ENCODE data around the gene KHSRP. TPM values are rescaled to one million over a fixed set of nuclear protein-coding genes. Genes with fewer than 3 reads are reported as not detected.
A peak's percentile ranks its signal among the peaks of the same experiment; 100 is the strongest.
"Not testable (repeated sequence)": the region's sequence is repeated elsewhere in the genome, so short reads cannot be mapped to it uniquely, and the experiment has no call there.

KHSRP gene
- total RNA-seq, 1 donor from 2014 or later: 241 TPM

GRCh38 chr19:6431891-6432290, 7.3 kb upstream of the KHSRP start:
- H3K27me3 Mint-ChIP-seq (ENCODE audit: unreplicated experiment): peaks cover 10% of the 10 kb centered on the region
- no peaks in the 10 kb centered on the region for H3K9me3 Mint-ChIP-seq (ENCODE audit: unreplicated experiment)
- TF ChIP-seq CTCF (IDR thresholded peaks at IDR 0.05): no peak
- no peak for DNase-seq (ENCODE audit: extremely low spot score, unreplicated experiment)
- H3K4me1 Mint-ChIP-seq (ENCODE audit: unreplicated experiment): no peaks in the 10 kb centered on the region
- no peaks in the 10 kb centered on the region for H3K36me3 Mint-ChIP-seq (ENCODE audit: unreplicated experiment)
- H3K4me3 Mint-ChIP-seq (ENCODE audit: unreplicated experiment): no peak overlapping the region
- H3K27ac Mint-ChIP-seq (ENCODE audit: unreplicated experiment): no peak overlapping the region

- TF ChIP-seq CTCF (IDR thresholded peaks at IDR 0.05): no peak
These were observed 5.0 kb upstream of the KHSRP start for GRCh38 chr19:6429419-6430221.

GRCh38 chr19:6428692-6429418, 4.2 kb upstream of the KHSRP start:
- not testable (repeated sequence) for H3K9me3 Mint-ChIP-seq (ENCODE audit: unreplicated experiment); H3K4me3 Mint-ChIP-seq (ENCODE audit: unreplicated experiment); H3K27ac Mint-ChIP-seq (ENCODE audit: unreplicated experiment); H3K36me3 Mint-ChIP-seq (ENCODE audit: unreplicated experiment); H3K27me3 Mint-ChIP-seq (ENCODE audit: unreplicated experiment); DNase-seq (ENCODE audit: extremely low spot score, unreplicated experiment); H3K4me1 Mint-ChIP-seq (ENCODE audit: unreplicated experiment)

More at GRCh38 chr19:6429419-6430221, 5.0 kb upstream of the KHSRP start:
- H3K27me3 Mint-ChIP-seq (ENCODE audit: unreplicated experiment): peaks cover 10% of the 10 kb centered on the region
- no peak overlapping the region for H3K4me3 Mint-ChIP-seq (ENCODE audit: unreplicated experiment)
- no peaks in the 10 kb centered on the region for H3K36me3 Mint-ChIP-seq (ENCODE audit: unreplicated experiment)
- H3K9me3 Mint-ChIP-seq (ENCODE audit: unreplicated experiment): no peaks in the 10 kb centered on the region
- H3K27ac Mint-ChIP-seq (ENCODE audit: unreplicated experiment): no peak overlapping the region
- no peak for DNase-seq (ENCODE audit: extremely low spot score, unreplicated experiment)
- H3K4me1 Mint-ChIP-seq (ENCODE audit: unreplicated experiment): peaks cover 6% of the 10 kb centered on the region

GRCh38 chr19:6427131-6427530, 2.5 kb upstream of the KHSRP start:
- TF ChIP-seq CTCF (IDR thresholded peaks at IDR 0.05): no peak

GRCh38 chr19:6425732-6426620, 1.4 kb upstream of the KHSRP start:
- peak overlapping the region; percentile 40 for H3K4me3 Mint-ChIP-seq (ENCODE audit: unreplicated experiment)
- H3K9me3 Mint-ChIP-seq (ENCODE audit: unreplicated experiment): no peaks in the 10 kb centered on the region
- H3K4me1 Mint-ChIP-seq (ENCODE audit: unreplicated experiment): peaks cover 24% of the 10 kb centered on the region
- DNase-seq (ENCODE audit: extremely low spot score, unreplicated experiment): no peak
- peaks cover 10% of the 10 kb centered on the region for H3K27me3 Mint-ChIP-seq (ENCODE audit: unreplicated experiment)
- H3K27ac Mint-ChIP-seq (ENCODE audit: unreplicated experiment): peak overlapping the region; percentile 92
- H3K36me3 Mint-ChIP-seq (ENCODE audit: unreplicated experiment): peaks cover 5% of the 10 kb centered on the region
- TF ChIP-seq CTCF (IDR thresholded peaks at IDR 0.05): no peak

More at GRCh38 chr19:6427131-6427530, 2.5 kb upstream of the KHSRP start:
- Mint-ChIP-seq H3K27me3 (ENCODE audit: unreplicated experiment) (peaks cover 10% of the 10 kb centered on the region), H3K4me3 (ENCODE audit: unreplicated experiment) (no peak overlapping the region), H3K9me3 (ENCODE audit: unreplicated experiment) (no peaks in the 10 kb centered on the region), H3K36me3 (ENCODE audit: unreplicated experiment) (peaks cover 5% of the 10 kb centered on the region), H3K27ac (ENCODE audit: unreplicated experiment) (no peak overlapping the region), H3K4me1 (ENCODE audit: unreplicated experiment) (peaks cover 22% of the 10 kb centered on the region)
- no peak for DNase-seq (ENCODE audit: extremely low spot score, unreplicated experiment)

Measured in osteocyte (in vitro differentiated cells).